Measurements from ENCODE around the gene ABCC11.

ABCC11 gene

DNA sequence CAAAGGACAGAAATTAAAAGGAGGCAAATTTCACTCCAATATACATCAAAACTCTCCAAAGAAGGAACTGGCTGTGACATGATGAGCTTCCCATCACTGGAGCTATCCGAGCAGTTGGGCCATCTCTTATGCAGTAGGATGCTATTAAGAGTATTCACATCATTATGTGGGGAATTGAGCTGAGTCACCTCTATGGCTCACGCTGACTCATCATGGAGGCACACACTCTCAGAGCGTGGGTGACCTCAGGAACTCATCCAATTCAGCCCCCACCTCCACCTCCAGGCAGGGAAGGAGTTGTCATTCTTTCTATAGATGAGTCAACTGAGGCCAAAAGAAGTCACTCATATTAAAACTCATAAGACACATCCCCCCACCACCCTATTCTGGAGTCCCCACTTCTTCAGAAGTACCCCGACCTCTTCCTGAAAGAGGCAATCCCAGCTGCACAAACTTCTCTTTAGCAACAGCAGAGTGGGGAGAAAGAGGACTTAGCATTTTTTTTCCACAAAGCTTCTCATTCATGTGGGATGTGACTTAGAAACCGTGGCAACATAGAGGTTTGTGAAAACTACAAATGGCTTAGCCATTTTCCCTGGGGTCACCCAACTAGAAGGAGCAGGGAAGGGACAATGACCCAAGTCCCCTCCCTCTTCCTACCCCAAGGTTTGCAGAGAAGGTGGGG lies 124.1 kb downstream of the ABCC11 start:
- Histone ChIP-seq H3K27me3 (ENCODE audit: insufficient read depth, low read length) (no peaks in the 10 kb centered on the region), H3K4me3 (ENCODE audit: low read length) (no peak overlapping the region), H3K9me3 (ENCODE audit: low read length) (no peaks in the 10 kb centered on the region), H2AFZ (ENCODE audit: low read depth, low read length) (no peak overlapping the region), H3K36me3 (ENCODE audit: insufficient read depth, low read length) (no peaks in the 10 kb centered on the region), H3K4me1 (ENCODE audit: insufficient read depth, low read length) (peaks cover 9% of the 10 kb centered on the region)

DNA sequence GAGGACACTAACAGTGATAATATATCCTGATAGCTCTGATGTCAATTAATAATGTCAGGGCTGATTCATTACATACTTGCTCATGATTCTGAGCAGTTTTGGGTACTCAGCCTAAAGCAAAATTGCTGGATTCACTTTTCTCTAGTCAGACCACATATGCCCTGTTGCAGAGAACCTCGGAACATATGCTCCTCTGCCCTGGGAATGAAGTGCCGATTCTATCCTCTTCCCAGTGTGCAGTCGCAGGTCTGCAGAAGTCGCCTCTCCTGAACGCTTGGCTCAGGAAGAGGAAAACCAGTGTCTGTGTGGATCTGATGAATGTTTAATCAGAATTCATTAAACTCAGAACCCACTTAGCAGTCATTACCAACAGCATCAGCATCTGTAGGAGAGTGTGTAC lies 126.1 kb downstream of the ABCC11 start:
- H3K36me3 ChIP-seq (ENCODE audit: insufficient read depth, low read length) = no peaks in the 10 kb centered on the region
- no peaks in the 10 kb centered on the region for H3K9me3 ChIP-seq (ENCODE audit: low read length)
- H2AFZ ChIP-seq (ENCODE audit: low read depth, low read length) = no peak overlapping the region
- no peaks in the 10 kb centered on the region for H3K27me3 ChIP-seq (ENCODE audit: insufficient read depth, low read length)
- peaks cover 9% of the 10 kb centered on the region for H3K4me1 ChIP-seq (ENCODE audit: insufficient read depth, low read length)
- H3K4me3 ChIP-seq (ENCODE audit: low read length) = no peak overlapping the region

DNA sequence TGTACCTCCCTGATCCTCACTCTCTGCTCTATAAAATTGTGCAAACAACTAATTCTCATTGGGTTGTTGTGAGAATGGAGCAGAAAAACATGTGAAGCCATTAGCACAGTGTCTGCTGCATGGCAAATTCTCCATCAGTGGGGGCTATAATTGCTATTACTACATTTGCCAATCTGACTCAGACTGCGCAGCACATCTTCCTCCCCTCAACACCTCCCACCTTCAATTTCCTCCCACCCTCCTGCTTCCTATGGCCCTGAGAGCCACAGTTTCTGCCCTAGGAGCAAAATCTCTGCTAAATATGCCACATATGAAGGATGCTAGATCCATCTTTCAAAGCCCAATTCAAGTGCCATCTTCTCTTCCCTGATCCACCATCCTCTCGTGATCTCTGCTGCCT lies 128.5 kb downstream of the ABCC11 start:
- H3K9me3 ChIP-seq (ENCODE audit: low read length) = no peaks in the 10 kb centered on the region
- H3K4me3 ChIP-seq (ENCODE audit: low read length) = no peak overlapping the region
- H3K4me1 ChIP-seq (ENCODE audit: insufficient read depth, low read length) = peaks cover 8% of the 10 kb centered on the region
- H3K36me3 ChIP-seq (ENCODE audit: insufficient read depth, low read length) = no peaks in the 10 kb centered on the region
- H2AFZ ChIP-seq (ENCODE audit: low read depth, low read length) = no peak overlapping the region
- no peaks in the 10 kb centered on the region for H3K27me3 ChIP-seq (ENCODE audit: insufficient read depth, low read length)

DNA sequence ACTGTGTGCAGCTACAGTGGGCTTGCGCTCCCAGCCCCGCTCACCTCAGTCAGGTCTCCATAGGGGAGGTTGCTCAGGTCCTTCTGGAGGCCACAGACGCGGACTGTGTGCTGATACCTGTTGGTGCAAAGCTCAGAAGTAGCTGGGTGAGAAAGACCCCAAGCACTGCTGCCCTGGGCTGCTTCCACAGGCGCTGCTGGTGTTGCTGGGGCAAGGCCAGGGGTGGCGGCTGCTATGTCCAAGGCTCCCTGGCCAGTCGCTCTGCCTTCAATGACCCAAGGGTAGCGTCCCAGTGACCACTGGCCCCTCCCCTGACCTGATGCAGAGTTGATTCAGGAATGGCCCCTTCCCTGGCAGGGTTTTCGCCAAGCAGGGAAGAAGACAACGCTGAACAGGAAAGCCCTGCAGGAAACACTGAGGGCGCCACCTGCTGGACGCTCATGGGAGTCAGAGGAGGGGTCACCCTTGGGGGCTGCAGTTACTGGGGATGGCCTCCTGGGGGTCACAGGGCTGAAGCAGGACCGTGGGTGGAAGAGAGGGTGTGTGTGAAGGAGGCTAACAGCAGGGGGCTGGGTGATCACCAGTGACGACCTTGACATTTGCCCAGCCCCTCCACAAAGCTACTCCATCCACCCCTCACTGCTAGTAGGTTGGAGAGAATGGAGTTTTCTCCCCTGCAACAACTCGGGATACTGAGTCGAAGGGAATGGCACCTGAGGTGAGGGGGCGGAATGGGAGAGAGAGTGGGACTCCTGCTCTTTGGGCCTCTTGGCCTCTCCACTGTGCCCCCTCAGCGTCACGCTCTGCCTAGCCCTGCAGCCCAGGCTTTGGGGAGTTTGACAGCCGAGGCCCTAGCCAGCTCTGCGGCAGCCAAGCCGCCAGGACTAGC lies 129.9 kb downstream of the ABCC11 start:
- Histone ChIP-seq H3K4me3 (ENCODE audit: low read length) (no peak overlapping the region), H3K36me3 (ENCODE audit: insufficient read depth, low read length) (no peaks in the 10 kb centered on the region), H3K4me1 (ENCODE audit: insufficient read depth, low read length) (no peaks in the 10 kb centered on the region), H3K27me3 (ENCODE audit: insufficient read depth, low read length) (no peaks in the 10 kb centered on the region), H3K9me3 (ENCODE audit: low read length) (no peaks in the 10 kb centered on the region), H2AFZ (ENCODE audit: low read depth, low read length) (no peak overlapping the region)
